Measurements from ENCODE around the gene PYGM. TPM values are rescaled to one million over a fixed set of nuclear protein-coding genes. Genes with fewer than 3 reads are reported as not detected.
"Not testable (repeated sequence)": the region's sequence is repeated elsewhere in the genome, so short reads cannot be mapped to it uniquely, and the experiment has no call there.

The PYGM gene
- total RNA-seq, 1 donor from 2014 or later = 0.34 TPM

DNA sequence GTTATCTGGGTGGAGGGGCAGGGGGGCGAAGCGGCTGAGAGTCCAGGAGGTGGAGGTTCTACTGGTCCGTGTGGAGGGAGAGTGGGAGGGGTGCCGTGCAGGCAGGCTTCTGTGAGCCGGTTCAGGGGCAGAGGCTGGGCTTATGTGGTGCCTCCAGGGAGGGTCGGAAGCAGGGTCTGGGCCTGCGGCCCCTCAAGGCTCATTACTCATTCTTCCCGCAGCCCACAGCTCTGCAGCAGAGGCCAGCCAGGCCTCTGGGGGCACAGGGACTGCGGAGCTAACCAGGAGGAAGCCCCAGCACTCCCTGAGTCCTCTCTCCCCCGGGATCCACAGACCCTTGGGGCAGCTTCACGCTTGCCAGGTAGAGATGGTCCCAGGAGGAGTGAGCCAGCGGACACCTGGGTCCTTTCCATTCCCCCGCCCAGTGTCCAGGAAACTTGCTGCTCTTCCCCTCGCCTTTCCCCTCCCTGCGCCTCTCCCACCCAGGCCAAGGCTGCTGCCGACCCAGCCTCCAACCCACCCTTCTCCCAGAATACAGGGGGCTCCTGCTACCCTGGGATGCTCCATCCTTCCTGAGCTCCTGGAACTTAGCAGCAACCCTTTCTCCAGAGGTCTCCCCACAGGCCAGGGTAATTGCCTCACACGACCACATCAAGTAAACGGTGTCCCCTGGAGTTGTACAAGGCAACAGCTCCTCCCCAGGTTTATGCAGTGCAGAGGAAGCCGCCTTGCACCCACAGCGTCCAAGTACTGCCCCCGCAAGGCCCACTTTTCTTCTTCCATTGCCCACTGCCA is 43.1 kb downstream of the PYGM start:
- no peak for DNase-seq

DNA sequence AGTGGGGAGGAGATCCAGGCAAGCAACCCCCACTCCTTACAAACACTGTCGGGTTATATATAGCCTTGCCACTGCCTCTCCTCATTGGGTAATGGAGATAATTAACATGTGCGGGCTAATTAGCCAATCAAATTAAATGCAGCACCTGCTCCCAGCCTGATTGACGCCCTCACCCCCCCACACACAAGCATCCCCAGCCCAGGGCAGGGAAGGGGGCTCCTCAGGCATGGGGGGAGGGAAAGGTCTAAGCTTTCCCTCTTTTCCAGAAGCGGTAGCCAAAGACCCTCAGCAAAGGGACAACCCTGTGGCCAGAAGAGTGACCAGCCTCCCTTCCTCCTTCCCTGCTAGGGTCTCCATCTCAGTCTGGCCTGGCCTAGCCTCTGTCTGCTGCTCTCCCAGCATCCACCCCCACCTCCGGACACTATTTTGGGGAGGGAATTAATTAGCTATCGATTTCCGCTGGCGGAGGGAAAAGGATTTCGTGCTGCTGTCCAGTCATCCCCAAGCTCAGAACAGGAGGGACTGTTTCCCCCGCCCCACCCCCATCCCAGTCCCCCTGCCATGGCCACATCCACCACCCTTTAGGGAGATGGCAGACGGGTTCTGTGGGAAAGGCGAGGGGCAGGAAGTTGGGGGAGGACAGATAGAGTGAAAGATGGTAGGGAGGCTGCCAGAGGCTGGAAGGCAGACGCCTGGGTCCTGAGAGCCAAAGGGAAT is 43.9 kb downstream of the PYGM start:
- DNase-seq = no peak

DNA sequence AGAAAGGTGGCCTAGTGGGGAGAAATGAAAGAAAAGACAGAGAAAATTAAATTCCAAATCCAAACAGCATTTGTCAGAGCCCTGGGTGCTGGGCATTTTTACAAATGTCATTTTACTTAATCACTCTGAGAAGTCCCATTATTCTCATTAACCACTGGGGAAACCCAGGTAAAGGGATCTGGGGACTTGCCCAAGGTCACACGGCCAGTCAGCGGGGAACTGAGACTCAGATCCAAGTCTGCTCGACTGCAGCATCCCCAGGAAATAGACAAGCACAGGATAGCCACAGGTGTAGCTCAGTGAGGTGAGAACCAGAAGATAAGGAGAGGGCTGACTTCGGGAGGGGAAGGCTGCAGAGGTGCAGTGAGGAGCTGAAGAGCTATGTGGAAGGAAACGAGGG is 44.7 kb downstream of the PYGM start:
- no peak for DNase-seq

DNA sequence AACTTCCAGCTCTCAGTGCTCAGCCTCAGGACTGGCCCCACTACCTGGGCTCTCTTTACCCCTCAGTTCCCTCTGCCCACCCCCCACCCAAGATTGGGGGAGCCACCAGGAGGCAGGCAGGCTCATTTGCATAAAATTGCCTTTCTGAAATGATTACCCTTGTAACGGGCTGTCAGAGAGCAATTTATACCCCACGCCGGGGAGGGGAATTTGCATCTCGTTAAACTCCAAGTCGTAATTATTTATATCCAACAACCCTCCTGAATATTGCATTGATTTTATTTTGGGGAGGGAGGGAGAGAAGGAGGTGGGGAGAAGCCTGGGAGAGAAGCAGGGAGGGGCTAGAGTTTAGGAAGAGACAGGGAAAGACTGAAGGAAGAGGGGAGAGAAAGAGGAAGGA is 45.1 kb downstream of the PYGM start:
- DNase-seq = no peak

DNA sequence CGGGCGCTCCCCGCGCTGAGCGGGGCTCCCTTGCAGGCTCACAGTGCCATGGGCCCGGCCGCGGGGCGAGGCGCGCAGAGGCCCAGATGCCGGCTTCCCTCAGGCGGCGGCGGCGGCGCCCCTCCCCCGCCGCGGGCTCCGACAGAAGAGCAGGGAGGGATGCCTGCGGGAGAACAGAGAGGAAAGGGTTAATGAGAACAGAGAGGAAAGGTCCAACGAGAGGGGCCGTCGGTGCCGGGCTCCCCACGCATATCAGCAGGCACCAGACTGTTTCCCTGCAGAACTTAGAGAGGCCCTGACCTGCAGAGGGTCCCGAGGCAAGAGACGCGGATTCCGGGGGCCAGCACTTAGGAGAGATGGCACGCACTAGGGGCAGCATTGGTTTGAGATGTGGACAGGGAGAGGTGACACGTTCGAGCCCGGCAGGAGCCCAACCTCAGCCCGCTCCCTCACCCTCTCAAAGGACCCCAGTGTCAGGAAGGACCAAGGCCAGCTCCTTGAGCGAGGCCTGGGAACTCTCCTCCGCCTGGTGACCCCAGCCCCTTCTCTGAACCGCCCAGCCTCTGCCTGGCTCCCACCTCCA is 45.9 kb downstream of the PYGM start:
- DNase-seq = no peak

DNA sequence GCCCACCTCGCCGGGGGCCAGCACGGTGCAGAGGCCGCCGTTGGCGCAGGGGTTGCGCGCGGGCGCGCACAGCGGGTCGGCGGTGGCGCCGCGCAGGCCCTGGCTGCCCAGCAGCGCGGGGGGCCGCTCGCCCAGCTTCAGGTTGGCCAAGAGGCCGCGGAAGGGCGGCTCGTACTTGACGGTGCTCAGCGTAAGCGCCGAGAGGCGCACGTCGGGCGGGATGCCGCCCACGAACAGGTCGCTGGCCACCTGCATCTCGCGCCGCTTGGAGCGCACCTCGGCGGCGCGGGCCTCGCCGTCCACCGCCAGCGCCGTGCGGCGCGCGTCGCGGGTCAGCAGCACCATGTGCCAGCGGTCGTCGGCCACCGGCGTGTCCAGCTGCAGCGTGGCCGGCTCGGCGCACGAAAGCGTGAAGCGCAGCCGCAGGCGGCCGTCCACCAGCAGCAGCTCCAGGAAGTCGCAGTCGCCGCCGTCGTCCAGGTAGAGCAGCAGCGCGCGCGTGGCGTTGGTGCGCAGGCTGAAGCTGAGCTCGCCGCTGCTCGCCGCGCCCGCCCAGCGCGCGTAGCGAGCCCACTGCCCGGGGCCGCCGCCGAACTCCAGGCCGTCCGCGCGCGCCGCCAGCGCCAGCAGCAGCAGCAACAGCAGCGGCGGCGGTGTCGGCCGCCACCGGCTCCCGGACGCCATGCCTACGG is 46.6 kb downstream of the PYGM start:
- DNase-seq = peak; percentile 67

DNA sequence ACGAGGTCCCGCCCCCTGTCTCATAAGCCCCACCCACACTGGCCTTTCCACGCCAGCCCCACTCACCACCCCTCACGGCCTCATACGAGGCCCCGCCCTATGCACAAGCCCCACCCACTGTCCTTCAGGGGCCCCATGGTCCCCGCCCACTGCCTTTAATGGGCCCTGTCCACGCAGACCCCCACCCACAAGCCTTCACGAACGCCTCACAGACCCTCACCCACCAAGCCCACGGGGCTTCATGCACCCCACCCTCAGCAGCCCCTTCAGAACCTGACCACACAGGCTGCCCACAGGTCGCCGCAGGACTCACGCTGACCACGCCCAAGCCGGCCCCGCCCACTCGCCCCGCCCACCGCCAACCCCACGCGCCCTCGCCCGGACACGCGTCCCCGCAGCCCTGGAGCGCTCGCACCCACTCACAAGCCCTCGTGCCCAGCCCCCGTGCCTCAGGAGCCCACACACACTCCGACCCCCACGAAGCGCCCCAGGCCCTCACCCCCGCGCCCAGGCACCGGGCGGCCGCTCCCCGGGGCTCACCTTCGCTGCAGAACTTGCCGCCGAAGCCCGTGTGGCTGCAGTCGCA is 47.3 kb downstream of the PYGM start:
- no peak for DNase-seq

DNA sequence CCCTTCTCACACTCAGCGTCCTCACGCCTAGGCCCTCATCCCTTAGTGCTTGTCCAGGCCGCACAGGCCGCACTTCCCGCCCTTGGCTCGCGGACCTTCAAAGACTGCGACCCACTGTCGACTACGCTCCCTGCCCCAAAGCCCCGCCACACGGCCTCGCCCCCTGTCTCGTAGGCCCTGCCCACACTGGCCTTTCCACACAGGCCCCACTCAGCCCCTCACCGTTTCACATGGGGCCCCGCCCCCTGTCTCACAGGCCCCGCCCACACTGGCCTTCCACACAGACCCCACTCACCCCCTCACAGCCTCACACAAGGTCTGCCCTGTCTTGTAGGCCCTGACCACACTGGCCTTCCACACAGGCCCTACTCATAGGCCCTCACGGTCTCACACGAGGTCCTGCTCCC is 47.8 kb downstream of the PYGM start:
- no peak for DNase-seq

DNA sequence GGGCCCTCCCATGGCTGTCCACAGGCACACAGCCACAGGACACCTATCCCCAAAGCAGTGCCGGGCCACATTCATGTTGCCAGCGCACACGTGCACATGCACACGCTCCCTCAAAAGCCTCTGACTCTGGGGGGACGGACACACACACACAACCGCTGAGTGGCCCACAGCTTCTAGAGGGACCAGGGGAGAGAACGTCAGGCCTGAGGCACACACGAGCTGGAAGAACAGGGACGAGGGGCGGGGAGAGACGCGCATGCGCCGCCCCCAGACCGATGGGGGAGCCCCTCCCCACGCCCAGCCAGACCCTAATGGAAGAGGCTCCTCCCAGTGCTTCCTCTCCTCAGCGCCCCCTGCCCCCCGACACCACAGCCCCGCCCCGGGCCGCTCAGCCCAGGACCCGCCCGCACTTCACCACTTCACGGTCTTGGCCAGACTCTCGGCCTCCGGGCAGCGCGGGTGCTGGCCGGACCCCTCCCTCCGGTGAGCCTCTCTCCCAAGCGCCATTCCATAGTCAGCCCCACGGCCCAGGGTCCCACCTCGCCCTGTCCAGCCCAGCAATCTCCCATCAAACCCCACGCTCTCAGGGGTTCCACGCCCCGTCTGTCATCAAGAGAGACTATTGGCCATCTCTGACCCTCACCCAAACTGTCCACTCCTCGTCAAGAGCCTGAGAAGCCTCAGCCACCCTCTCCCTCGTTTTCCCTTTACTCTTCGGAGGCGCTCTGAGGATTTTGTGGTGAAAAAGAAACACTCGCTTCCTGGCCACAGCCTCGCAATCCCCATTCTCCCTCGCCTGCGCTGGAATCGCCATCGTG is 48.4 kb downstream of the PYGM start:
- no peak for DNase-seq

DNA sequence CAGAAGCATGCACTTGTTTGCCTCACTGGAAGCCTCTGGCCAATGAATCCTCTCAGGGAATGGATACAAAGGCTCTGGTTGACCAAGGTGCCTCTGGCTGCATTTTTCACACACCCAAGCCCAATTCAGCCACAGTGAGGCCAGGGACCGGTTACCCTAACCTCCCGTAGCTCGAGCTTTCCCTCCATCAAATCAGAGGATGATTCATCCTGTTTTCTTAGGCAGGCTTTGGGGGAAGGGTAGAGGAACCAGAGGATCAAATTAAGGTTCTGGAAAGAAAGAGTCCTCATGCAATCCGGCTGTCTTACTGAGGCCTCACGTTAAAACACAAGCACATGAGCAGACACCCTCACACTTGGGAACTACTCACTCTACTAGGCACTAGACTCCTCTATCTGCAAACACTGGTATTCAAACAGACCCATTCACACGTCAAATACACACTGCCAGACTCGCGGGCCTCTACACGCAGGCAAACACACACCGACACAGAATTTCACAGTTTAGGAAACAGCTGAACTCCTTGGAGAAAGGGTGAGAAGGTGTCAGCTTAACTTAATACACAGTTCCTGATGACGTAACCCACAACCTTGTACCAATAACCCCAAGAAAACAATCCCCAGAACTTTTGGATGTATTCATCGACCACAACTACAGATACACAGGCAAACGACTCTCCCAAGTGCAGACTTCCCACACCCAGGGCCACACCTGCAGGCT is 49.2 kb downstream of the PYGM start:
- no peak for DNase-seq

DNA sequence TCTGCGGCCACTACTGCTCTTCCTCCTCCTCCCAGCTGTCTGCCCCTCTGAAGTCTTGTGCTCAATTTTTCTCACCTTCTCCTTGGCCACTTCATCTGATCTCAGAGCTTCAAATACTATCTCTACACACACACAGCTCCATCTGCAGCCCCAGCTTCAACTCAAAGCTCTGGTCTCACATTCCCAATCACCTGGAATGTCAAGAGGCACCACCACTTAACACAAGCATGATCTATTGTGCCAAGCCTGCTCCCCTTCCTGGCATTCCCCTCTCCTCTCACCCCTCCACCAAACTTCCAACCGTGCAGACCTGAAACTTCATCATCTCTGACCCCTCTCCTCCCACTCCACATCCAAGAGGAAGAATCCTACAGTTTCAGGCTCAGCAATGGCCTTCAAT is 54.3 kb downstream of the PYGM start:
- DNase-seq = no peak

DNA sequence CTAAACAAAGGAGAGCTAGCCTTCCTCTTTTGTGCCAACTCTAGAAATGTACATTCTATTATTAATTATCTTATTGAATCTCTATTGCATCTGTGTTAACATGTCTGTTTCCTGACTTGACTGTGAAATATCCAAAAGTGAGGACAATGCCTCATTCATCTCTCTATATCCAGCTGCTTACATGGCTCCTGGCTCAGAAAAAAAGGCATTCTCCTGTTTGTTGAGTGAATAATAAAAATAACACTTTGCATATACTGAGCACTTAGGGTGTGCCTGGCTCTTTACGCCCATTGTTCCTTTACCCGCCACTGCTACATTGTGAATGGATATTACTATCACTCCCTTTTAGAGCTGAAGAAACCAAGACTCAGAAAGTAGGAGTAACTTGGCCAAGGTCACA is 56.7 kb downstream of the PYGM start:
- no peak for DNase-seq

DNA sequence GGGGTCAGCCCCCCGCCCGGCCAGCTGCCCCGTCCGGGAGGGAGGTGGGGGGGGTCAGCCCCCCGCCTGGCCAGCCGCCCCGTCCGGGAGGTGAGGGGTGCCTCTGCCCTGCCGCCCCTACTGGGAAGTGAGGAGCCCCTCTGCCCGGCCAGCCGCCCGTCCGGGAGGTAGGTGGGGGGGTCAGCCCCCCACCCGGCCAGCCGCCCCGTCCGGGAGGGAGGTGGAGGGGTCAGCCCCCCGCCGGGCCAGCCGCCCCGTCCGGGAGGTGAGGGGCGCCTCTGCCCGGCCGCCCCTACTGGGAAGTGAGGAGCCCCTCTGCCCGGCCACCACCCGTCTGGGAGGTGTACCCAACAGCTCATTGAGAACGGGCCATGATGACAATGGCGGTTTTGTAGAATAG is 57.8 kb downstream of the PYGM start:
- not testable (repeated sequence) for DNase-seq

DNA sequence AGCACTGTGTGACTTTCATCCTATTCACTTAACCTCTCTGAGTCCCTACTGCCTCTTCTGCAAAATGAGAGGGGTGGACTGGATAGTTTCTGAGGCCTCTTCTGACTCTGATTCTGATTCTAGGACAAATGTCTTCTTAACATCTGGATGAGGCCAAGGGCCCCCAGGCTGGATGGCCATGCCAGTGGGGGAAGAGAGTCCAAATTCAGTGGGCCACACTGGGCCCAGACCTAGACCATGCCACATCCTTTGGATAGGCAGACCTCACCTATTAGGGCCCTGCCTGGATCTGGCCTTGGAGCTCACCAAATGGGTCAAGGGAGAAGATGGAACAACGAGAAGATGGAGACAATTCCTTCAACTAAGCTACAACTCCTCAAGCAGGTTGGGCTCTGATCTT is 61.3 kb downstream of the PYGM start:
- no peak for DNase-seq

DNA sequence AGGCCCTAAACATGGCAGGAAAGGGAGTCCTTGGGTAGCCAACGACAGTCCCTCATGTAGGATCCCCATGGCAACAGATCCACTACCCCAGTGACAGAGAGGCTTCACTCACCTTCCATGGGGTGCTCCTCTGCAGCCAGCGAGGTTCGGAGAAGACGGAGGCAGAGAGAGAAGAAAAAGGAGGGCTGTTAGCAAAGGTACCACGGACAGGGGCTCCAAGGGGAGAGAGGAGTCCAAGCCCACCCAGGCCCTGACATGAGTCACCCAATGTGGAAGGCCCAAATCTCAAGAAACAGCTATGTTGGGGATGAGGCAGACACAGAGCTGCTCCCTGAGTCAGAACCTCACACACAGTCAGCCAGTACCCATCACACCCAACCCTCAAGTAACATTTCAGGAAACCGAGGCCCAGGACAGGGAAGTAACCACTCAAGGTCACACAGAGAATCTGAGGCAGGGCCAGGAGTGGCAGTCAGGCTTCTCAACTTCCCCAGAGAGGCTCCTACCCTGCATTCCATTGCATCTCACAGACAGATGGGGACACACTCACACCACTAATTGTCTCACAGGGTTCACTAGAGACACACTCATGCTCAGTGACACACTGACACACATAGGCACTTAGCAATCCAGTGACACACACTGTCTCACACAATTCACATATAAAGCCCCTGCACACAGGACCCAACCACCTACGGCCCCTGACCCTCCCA is 62.0 kb downstream of the PYGM start:
- DNase-seq = no peak

Other genes starting within 250 kb of the PYGM start
- gene SLC22A11, start 204.0 kb downstream of the PYGM start, total RNA-seq = not detected in 2 replicates
- gene SLC22A12, start 168.8 kb downstream of the PYGM start, total RNA-seq = not detected in 2 replicates
- gene NRXN2, start 36.8 kb downstream of the PYGM start, total RNA-seq = not detected in 2 replicates
- gene RASGRP2, start 15.8 kb downstream of the PYGM start, total RNA-seq = 2.0 and 2.9 TPM in 2 replicates
- gene SF1, start 18.6 kb upstream of the PYGM start, total RNA-seq = 104 and 116 TPM in 2 replicates
- 46.1 and 93.6 TPM in 2 replicates for gene MAP4K2, start 43.2 kb upstream of the PYGM start, total RNA-seq
- gene MEN1, start 50.6 kb upstream of the PYGM start, total RNA-seq = 20.1 and 38.7 TPM in 2 replicates
- gene CDC42BPG, start 84.7 kb upstream of the PYGM start, total RNA-seq = 0.34 and 0.37 TPM in 2 replicates
- gene EHD1, start 118.6 kb upstream of the PYGM start, total RNA-seq = 75.9 and 125 TPM in 2 replicates
- gene ATG2A, start 157.2 kb upstream of the PYGM start, total RNA-seq = 17.7 and 24.8 TPM in 2 replicates
- gene PPP2R5B, start 164.7 kb upstream of the PYGM start, total RNA-seq = 14.1 and 15.0 TPM in 2 replicates
- gene GPHA2, start 175.9 kb upstream of the PYGM start, total RNA-seq = not detected in 2 replicates
- 0.17 TPM in 1 of 2 replicates, not detected in the other for gene MAJIN, start 212.1 kb upstream of the PYGM start, total RNA-seq
- gene BATF2, start 237.0 kb upstream of the PYGM start, total RNA-seq = 0.34 and 1.1 TPM in 2 replicates